ENCODE data around the gene ALDH8A1. TPM values are rescaled to one million over a fixed set of nuclear protein-coding genes. Genes with fewer than 3 reads are reported as not detected.

The ALDH8A1 gene
- total RNA-seq, 1 donor from 2014 or later = 0.53 TPM

DNA sequence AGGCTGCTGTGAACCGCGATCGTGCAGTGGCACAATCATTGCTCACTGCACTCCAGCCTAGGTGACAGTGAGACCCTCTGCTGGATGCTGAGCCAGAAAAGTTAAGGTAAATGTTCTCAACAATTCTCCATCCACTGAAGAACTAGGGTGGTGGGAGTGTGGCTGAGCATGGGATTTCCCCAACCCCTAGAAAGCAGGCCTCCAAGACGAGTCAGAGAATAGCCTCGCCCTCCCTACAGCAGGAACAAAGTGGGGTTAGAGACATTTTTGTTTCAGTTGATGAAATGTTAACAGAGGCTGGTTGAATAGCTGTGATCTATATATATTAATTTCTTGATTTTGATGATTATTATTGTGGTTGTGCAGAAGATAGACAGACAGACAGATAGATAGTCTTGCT lies 6.1 kb upstream of the ALDH8A1 start:
- Mint-ChIP-seq H3K4me1 (no peaks in the 10 kb centered on the region), H3K27ac (no peak overlapping the region), H3K9me3 (no peaks in the 10 kb centered on the region), H3K4me3 (no peak overlapping the region), H3K36me3 (ENCODE audit: low read depth) (peaks cover 17% of the 10 kb centered on the region), H3K27me3 (no peaks in the 10 kb centered on the region)
- CTCF ChIA-PET = interaction anchor here (0.9 kb wide), 1 partner anchor 15 kb away, joined by 3 read pairs; no protein-coding TSS in a partner anchor
- POLR2A ChIA-PET = no interaction called here
- TF ChIP-seq CTCF (IDR thresholded peaks at IDR 0.05) = no peak
- DNase-seq (no peak), ATAC-seq (ENCODE audit: low read depth) (no peak)
- intact Hi-C loops (cut with micrococcal nuclease) = no loop called here

- H3K27ac Mint-ChIP-seq = no peak overlapping the region
- no peaks in the 10 kb centered on the region for H3K9me3 Mint-ChIP-seq
- H3K4me1 Mint-ChIP-seq = no peaks in the 10 kb centered on the region
- intact Hi-C loops (cut with micrococcal nuclease) = no loop called here
- H3K27me3 Mint-ChIP-seq = no peaks in the 10 kb centered on the region
- no peak for TF ChIP-seq CTCF (IDR thresholded peaks at IDR 0.05)
- ATAC-seq (ENCODE audit: low read depth) (no peak), DNase-seq (no peak)
- peaks cover 8% of the 10 kb centered on the region for H3K36me3 Mint-ChIP-seq (ENCODE audit: low read depth)
- ChIA-PET POLR2A (no interaction called here), CTCF (no interaction called here)
- H3K4me3 Mint-ChIP-seq = no peak overlapping the region
Observed at GRCh38 chr6:134954272-134955000, 4.5 kb upstream of the ALDH8A1 start.

GRCh38 chr6:134951494-134952263 lies 1.8 kb upstream of the ALDH8A1 start:
- no peak overlapping the region for H3K27ac Mint-ChIP-seq
- ChIA-PET POLR2A (no interaction called here), CTCF (no interaction called here)
- H3K9me3 Mint-ChIP-seq = peaks cover 10% of the 10 kb centered on the region
- no peak for TF ChIP-seq CTCF (IDR thresholded peaks at IDR 0.05)
- DNase-seq (no peak), ATAC-seq (ENCODE audit: low read depth) (no peak)
- no peaks in the 10 kb centered on the region for H3K27me3 Mint-ChIP-seq
- no peak overlapping the region for H3K4me3 Mint-ChIP-seq
- H3K36me3 Mint-ChIP-seq (ENCODE audit: low read depth) = no peaks in the 10 kb centered on the region
- intact Hi-C loops (cut with micrococcal nuclease) = no loop called here
- no peaks in the 10 kb centered on the region for H3K4me1 Mint-ChIP-seq

DNA sequence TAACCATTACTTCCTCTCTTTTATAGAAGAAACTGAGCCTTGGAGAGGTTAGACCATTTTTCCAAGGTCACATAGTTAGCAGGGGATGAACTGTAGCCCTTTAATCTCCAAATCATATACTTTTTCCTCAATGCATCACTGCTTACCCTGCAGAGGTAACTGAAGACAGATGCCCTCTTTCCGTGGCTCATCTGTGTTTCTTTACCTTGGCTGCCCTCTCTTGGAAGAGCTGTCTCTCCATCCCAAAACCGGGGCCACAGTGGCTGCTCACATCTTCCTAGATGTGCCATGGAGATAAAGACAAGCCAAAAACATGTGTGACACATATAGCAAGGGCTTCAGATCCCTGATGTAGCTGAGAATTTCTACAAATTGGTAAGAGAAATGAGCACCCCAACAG lies 581 bp upstream of the ALDH8A1 start:
- no peaks in the 10 kb centered on the region for H3K27me3 Mint-ChIP-seq
- H3K4me3 Mint-ChIP-seq = no peak overlapping the region
- H3K36me3 Mint-ChIP-seq (ENCODE audit: low read depth) = no peaks in the 10 kb centered on the region
- no peak for ATAC-seq (ENCODE audit: low read depth)
- no peak for DNase-seq
- POLR2A ChIA-PET = no interaction called here
- CTCF ChIA-PET = interaction anchor here (2.3 kb wide), 1 partner anchor 10 kb away, joined by 8 read pairs; no protein-coding TSS in a partner anchor
- H3K27ac Mint-ChIP-seq = no peak overlapping the region
- H3K4me1 Mint-ChIP-seq = no peaks in the 10 kb centered on the region
- H3K9me3 Mint-ChIP-seq = peaks cover 10% of the 10 kb centered on the region
- no peak for TF ChIP-seq CTCF (IDR thresholded peaks at IDR 0.05)
- intact Hi-C loops (cut with micrococcal nuclease) = no loop called here

GRCh38 chr6:134948691-134949090 lies 1.2 kb downstream of the ALDH8A1 start:
- no peak for TF ChIP-seq CTCF (IDR thresholded peaks at IDR 0.05)
- no peak overlapping the region for H3K4me3 Mint-ChIP-seq
- H3K9me3 Mint-ChIP-seq = peaks cover 10% of the 10 kb centered on the region
- intact Hi-C loops (cut with micrococcal nuclease) = no loop called here
- ChIA-PET CTCF (interaction anchor here (2.3 kb wide), 1 partner anchor 8 kb away, joined by 8 read pairs; no protein-coding TSS in a partner anchor), POLR2A (no interaction called here)
- H3K27me3 Mint-ChIP-seq = no peaks in the 10 kb centered on the region
- no peak for ATAC-seq (ENCODE audit: low read depth)
- no peaks in the 10 kb centered on the region for H3K36me3 Mint-ChIP-seq (ENCODE audit: low read depth)
- no peak for DNase-seq
- H3K27ac Mint-ChIP-seq = no peak overlapping the region
- H3K4me1 Mint-ChIP-seq = no peaks in the 10 kb centered on the region
